Esophagus mucosa (tissue), 1 donor: Measurements from ENCODE around the gene ST14. TPM values are rescaled to one million over a fixed set of nuclear protein-coding genes. Genes with fewer than 3 reads are reported as not detected.
A peak's percentile ranks its signal among the peaks of the same experiment; 100 is the strongest.

Experiments used
- ATAC-seq: fragments of 200-7000 bp; cut with Tn5 transposase; one replicate; pipeline ENCODE4 v1.9.1; 2020
- total RNA-seq: library from RNA; stranded (reverse); gene quantifications from one replicate; pipeline ENCODE4 v1.2.4, GENCODE V29; 2023
- donor health status: DM: yes; HTN: yes; CAD: no.

The ST14 gene
- total RNA-seq: 121 TPM

DNA sequence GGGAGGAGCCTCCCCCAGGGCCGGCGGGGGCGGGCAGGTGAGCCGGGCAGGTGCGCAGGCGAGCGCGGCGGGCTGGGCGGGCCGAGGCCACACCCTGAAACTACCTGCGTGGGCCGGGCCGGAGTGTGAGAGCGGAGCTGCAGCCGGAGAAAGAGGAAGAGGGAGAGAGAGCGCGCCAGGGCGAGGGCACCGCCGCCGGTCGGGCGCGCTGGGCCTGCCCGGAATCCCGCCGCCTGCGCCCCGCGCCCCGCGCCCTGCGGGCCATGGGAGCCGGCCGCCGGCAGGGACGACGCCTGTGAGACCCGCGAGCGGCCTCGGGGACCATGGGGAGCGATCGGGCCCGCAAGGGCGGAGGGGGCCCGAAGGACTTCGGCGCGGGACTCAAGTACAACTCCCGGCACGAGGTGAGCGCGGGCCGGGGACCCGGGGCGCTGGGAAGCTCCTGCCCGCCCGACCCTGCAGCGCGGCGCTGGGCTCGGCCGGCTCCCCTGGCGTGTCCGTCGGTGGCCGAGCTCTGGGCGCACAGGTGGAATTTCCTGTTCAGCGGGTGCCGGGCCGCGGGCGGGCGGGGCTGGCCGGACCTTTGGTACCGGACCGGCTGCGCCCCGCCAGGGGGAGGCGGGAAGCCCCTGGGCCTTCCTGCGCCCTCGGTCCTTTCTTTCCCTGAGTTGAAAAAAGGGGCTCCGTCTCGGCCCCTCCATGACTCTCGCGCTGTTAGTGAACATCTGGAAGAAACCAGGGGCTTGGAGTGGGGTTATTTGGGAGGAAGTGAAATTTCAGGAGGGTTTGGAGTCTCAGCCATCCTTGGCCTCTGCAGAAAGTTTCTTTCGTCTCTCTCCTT, at the start of gene ST14:
Gene ST14, plus strand, starts transcription at position 126 of the 841 bp plus-strand sequence. Its CDS starts 198 bp downstream, at position 324.
- ATAC-seq: peak; percentile 82

DNA sequence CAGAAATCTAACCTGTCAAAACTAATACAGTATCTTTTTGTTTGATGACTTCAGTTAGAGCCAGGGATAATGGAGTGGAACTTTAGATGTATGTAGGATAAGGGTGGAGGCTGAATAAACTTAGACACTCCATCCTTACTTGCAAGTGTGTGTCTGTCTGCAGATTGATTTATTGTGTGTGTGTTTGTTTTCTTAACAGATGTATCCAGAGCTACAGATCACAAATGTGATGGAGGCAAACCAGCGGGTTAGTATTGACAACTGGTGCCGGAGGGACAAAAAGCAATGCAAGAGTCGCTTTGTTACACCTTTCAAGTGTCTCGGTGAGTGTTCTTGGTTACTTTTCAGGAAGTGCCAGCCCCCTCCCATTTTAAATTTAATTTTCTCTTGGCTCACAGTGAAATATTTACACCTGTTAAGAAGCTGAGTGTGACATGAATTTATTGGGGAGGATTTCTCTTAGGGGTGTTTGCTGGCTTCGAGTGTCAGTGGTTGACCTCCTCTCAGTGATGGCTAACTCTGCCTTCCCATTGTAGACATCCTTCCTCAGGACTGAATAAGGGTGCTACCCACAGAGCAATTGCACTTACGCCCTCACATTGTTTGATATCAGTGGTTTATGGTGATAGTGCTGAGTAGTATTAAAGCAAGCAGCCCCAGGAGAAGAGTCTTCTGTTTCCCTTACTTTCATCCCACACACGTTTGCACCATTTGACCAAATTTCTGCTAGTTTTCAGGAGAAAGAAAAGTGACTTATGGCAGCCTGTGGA, 49.1 kb upstream of the ST14 start:
- no peak for ATAC-seq

DNA sequence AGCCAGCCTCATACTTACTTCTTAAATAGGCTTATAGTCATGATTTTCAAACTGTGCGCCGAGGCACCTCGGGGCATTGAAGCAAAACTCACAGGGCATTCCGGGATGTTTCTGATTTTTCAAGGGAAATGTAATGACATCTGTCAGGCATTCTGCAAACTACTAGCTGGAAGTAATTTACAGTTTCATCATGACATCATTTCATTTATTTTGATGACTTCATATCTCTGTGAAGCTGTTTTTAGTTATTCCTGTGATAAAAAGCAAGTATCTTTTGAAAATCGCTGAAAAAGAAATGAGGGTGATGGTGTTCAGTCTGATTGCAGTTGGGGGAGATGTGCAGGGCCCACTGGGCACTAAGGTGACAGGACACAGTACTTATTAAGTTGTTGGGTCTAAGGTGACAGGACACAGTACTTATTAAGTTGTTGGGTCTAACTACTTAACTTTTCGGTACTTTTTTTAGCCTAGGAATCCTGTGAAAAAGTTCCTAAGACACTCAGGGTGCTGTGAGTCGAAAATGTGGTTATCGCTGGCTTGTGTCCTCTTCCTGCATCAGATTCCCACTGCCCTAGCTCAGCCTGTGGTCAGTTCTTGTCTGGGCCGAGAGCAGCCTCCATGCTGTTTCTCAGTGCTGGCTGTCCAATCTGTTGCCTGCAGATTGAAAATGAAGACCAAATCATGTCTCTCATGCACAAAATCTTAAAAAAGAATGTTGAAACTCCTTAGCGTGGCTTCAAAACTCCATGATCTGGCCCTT, 47.3 kb upstream of the ST14 start:
- no peak for ATAC-seq

DNA sequence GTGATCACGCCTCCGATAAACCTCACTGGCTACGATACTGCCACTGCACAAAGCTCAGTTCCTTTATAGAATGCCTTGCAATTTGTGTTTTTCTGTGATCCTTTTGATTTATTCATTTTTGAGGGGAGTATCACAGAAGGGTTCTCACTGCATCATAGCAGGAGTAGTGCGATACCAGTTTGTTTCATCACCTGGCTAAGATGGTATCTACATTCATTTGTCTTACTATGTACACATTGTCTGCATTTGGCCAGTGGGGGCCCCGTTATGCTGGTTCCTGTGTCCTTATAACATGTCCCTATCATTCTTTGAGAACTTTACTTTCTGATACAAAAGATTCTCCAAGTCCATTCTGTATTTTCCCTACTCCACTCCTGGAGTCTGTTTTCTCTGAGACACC, 45.3 kb upstream of the ST14 start:
- ATAC-seq: no peak

DNA sequence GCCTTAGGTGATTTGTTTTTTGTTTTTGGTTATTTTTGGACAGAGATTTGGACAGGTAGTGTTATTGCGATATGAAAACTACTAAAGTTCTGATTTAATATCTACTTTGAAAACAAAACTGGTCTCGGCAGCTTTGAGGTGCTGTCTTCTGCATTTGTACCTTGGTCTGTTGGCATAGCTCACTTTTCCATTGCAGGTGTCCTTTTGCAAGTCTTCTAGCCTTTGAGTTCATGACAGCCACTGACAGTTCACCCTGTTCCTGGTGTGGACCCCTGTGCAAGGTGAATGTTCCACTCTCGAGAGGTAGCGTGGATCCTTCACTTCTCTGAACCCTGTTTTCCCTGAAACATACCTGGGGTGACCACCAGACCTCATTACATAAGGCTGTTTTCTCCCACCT, 44.9 kb upstream of the ST14 start:
- no peak for ATAC-seq

DNA sequence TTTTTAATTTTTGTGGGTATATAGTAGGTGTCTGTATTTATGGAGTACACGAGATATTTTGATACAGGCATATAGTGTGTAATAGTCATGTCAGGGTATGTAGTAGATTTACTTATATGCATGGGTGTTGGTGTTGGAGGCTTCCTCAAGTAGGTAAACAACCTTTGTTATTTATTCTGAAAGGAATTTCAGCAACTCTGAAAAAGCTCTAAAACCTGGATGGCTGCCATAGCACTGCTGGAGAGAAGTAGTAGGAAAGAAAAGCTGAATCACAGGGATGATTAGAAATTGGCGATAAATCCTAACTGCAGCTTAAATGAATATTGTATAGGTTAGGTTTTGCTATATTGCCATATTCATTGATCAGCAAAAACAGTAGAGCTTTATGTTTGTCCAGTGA, 44.4 kb upstream of the ST14 start:
- no peak for ATAC-seq

DNA sequence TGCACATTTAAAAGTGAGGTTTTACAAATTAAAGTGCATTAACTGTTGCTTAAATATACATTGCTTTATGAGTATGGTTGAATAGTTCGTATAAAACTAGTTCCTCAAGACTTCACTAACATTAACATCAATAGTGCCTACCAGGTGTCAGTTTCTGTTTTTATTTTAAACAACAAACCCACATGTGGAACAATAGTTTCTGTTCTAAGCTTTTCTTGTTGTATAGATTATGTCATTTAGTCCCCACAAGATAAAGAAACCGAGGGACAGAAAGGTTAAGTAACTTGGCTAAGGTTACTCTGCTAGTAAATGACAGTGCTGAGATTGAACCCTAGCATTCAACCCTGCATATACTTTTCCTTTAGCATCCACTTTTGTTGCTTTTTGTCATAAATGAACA, 41.4 kb upstream of the ST14 start:
- no peak for ATAC-seq

DNA sequence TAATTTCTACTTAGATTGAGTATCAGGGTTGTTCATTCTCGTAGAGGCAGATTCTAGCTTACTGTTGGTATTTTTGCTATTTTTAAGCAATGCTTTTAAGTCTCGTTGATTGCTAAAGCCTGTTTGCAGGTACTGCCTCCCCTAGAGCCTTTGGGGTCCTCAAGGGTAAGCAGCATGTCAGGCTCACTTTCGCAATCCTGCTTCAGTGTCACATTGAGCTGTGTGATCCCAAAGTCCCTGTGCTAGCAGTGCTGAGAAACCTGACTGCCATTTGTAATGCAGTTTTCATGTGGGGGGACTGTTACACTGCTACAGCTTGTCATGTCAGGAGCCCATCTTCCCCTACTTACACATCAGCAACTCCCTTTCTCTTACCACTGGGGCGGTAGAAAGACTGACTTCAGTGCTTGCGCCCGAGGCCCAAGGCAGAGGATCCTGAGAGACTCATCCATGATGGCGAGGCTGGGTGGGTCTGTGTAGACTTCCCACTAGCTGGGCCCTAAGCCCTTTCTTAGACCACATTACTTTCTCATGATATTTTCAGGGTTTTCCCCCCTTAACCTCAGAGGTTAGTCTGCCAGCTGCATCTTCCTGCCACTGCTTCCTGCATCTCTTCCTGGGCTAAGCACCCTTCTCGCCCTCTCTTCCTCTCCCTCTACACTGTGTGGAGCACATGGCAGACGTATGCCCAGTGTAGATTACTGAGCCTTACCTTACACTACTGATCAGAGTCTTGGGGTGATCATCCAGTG, 40.8 kb upstream of the ST14 start:
- no peak for ATAC-seq

DNA sequence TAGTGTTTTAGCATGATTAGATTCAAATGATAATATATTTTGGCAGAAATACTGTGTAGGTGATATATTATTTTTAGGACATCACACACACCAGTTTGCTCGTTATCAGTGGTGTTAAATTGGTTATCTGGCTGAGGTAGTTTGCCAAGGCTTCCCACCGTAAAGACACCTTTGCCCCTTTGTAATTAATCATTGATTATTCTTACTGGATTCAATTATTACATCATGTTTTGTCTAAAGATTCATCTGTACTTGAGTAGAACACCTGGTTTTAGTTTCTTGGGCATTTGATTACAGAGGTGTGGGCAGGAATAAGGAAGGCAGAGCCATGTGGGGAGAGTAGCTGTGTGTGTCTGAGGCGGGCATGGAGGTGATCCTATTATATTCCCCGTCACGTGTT, 39.5 kb upstream of the ST14 start:
- no peak for ATAC-seq

DNA sequence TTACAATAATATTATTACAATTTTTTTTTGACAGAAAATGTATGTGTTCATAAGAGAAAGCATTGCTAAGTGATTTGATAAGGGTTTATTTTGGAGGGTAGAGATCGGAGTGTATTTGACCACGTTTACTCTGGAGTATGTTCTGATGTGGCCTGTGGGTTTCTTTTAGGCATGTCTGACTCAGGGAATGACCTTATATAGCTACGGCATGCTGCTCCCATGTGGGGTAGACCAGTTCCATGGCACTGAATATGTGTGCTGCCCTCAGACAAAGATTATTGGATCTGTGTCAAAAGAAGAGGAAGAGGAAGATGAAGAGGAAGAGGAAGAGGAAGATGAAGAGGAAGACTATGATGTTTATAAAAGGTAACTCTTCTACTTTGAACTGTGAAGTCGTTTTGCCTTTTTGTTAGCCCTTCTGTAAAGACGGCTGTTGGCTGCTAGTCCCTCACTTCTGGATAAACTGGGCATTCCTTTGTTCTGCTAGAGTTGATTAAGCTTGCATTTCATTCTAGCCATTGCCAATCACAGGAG, 38.1 kb upstream of the ST14 start:
- ATAC-seq: no peak

DNA sequence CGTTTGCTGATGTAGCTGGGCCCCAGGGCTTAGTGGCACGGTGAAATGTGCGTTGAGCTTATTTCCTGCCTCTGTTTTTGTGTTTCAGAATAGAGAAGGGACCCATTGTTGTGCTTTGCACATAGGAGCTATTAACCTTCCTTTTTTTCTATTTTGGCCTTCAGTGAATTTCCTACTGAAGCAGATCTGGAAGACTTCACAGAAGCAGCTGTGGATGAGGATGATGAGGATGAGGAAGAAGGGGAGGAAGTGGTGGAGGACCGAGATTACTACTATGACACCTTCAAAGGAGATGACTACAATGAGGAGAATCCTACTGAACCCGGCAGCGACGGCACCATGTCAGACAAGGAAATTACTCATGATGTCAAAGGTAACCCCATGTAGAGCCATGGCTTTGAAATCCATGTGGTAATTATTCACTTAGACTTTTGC, 37.4 kb upstream of the ST14 start:
- peak; percentile 70 for ATAC-seq

DNA sequence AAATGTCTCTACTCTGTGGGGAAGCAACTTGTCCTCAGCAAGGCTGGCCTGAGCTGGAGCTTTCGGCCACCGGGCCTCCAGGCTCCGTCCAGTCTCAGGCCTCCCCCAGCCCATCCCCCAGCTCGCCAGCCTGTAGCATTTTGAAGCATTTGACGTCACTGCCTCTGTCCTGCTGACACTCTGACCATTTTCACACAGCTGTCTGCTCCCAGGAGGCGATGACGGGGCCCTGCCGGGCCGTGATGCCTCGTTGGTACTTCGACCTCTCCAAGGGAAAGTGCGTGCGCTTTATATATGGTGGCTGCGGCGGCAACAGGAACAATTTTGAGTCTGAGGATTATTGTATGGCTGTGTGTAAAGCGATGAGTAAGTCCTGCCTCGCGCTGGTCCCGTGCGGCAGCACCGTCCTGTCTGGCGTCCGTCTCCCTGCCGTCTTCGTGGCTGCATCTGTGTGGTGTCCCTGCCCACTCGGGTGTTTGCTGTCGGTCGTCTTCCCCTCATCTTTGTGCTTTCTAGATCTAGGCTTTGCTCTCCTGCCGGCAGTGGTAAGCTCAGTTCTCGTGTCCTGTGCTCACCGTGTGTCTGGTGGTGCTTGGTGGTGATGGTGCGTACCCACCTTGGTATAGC, 36.1 kb upstream of the ST14 start:
- no peak for ATAC-seq

DNA sequence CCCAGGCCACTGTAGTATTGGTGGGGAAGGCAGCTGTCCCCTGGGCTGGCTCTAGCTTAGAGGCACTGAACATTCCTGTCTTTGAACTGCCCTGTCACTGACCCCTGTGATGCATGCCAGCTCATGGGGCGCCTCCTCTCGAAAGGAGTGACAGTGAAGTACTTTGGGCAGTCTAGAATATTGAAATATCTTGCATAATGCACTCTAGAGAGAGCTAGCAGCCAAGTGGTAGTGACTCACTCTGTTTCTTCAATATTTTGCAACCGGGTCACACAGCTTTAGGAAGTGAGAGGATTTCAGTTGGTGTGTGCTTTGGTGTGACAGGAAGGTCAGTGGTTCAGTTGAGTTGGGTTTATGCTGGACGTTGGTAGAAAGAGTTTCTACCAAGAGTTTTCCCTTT, 35.5 kb upstream of the ST14 start:
- ATAC-seq: peak; percentile 98

DNA sequence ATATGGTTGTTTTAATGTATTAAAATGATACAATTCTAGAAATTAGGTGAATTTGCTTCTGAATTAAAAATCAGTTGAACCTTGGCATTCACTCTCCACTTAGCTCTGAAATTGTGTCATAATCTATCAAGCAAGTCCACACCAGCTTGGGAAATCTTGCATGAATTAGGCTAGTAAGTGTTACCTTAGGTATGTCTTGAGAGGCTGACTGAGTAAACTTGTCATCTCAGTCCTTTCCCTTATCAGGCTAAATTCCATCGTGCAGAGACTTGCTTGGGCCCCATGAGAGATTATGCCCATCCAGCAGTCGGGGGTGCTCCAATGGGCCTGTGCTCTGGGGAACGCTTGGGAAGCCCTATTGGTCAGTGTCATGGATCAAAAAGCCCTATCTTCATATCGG, 33.9 kb upstream of the ST14 start:
- ATAC-seq: no peak

DNA sequence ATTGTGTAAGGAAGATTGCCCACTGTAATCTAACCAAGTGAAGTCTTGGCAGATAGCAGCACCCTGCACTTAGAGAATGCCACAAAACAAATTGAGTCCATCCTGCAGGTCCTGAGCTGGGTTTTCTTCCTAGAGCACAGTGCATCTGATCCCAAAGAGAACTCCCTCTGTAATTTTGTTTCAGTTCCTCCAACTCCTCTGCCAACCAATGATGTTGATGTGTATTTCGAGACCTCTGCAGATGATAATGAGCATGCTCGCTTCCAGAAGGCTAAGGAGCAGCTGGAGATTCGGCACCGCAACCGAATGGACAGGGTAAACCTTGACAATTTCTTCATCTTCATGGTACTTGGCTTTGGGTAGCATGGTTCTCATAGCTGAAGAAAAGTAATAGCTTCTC, 33.1 kb upstream of the ST14 start:
- no peak for ATAC-seq

DNA sequence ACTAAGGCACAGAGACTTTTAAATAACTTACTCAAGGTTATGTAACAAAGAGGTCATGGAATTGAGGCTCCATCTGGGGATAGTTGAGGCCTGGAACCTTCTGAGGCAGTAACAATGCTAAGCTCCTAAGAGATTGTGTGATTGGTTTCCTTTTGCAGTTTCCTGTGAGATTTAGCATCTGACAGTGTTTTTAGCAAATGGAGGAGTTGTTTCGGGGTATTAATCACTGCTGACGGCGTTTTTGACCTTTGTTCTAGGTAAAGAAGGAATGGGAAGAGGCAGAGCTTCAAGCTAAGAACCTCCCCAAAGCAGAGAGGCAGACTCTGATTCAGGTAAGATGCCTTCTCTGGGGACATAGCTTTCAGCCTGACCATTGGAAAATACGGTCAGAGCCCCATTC, 32.1 kb upstream of the ST14 start:
- no peak for ATAC-seq

DNA sequence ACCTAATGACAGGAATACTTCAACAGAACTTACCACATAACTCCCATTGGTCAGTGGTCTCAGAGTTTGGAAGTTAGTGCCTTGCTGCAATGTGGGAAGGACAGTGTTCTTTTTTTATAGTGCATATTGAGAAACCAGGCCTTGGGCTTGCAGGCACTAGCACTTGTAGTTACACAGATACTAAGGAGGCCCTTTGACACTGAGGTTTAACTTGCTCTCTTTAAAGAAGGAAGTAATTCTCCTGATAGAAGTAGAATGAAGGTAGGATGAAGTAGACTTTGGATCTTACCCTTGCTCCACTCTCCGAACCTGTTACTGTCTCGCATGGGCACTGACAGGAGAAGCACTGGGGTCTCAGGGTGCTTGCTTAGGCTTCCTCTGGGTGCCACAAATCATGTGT, 31.0 kb upstream of the ST14 start:
- no peak for ATAC-seq

DNA sequence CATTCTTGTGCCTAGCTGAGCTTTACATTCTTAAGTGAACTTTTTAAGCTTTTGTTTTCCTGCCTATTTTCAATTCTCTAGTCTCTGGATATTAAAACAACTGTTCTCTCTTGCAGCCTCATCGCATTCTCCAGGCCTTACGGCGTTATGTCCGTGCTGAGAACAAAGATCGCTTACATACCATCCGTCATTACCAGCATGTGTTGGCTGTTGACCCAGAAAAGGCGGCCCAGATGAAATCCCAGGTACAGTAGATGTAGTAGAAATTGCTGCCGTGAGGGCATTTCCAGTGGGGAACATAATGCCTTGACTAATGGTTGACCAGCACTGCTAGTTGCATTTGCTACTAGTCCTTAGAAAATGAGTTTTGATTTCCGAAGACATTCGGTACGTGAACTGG, 29.7 kb upstream of the ST14 start:
- ATAC-seq: no peak

DNA sequence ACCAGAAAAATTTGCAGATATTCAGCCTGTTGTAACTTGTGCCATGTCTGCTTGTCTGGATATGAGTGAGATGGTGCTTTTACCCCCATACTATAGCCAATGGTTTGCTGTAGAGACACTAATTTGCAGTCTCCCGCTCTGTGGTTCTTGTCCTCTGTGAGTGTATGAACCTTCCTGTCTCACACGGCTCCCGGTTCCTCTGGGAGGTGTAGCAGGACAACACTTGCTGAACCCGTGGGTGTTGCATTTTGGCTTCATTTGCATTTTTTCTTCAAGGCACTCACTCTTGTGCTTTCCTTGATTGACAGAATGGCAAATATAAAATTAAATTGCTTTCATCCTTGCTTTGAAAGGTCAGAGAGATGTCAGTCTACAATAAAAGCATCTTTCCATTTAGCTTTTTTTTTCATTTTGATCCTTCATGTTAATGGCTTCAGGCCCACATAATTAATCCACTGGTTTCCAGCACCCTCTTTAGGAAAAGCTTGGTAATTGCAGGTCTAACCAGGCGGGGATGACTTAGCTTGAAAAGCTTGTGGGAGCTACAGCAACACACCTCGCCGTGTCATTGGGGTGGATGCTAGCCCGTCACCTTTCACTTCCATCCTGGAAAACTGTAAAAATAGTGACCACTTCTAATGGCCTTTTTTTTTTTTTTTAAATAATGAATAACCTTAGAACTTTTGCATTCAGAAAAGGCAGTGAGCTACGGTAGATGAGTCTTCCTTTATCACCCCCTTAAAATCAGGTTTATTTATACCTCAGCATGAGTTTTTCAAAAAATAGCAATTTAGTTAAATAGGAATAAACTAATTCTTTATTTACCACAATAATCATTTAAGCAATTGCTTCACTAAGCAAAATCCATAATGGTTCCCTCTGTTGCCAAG, 27.4 kb upstream of the ST14 start:
- peak; percentile 87 for ATAC-seq

DNA sequence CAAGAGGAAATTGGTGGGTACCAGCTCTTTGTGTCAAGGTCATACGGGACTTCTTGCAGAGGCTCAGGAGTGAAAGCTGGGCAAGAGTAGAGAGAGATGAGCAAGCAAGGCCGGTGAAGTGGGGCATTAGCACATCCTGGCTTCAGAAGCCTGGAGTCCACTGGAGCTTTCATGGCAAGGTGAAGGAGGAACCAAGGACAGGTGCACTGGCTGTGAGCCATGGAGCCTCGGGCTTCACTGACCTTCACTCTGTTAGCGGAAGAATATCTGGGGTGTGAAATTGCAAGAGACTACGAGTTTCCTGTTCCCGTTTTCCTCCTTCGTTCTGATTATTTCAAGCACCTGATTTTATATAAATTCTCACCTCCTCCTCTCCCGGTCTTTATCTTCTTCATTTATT, 25.9 kb upstream of the ST14 start:
- no peak for ATAC-seq

DNA sequence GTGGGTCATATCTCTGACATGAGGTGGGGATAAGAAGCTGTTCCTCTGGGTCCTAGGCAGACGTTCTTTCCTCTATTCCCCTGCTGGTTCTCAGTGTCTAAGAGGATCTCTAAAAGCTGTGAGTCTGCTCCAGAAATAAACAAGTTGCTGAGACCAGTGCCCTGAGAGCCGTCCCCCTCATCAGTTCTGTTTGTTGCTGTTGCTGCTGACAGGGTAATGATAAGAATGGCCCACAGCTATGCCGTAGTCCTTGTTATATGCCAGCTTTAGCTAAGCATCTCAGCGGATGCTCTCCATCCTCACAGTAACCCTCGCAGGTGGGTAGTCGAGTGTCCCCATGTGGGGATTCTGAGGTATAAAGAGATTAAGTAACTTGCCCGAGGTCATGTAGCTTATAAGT, 23.5 kb upstream of the ST14 start:
- no peak for ATAC-seq
